Mesothelial cell of epicardium (in vitro differentiated cells): ENCODE results near the gene GPR141. TPM values are rescaled to one million over a fixed set of nuclear protein-coding genes. Genes with fewer than 3 reads are reported as not detected.

ENCODE experiments used
- DNase-seq, 2 experiments: peaks; one replicate each; pipeline ENCODE4 v3.0.0; 2021; ENCODE audit warnings: low spot score in 2 of 2; ENCODE audit not compliant: unreplicated experiment in 2 of 2
- H3K27ac Mint-ChIP-seq: 2 replicates; pipeline ENCODE4 v1.8.0; 2021; ENCODE audit warnings: mixed read lengths
- H3K27me3 Mint-ChIP-seq: 2 replicates; pipeline ENCODE4 v1.8.0; 2021; ENCODE audit warnings: low read depth, mixed read lengths
- H3K36me3 Mint-ChIP-seq: 2 replicates; pipeline ENCODE4 v1.8.0; 2021; ENCODE audit warnings: mixed read lengths
- H3K4me1 Mint-ChIP-seq: 2 replicates; pipeline ENCODE4 v1.8.0; 2021; ENCODE audit warnings: mixed read lengths
- H3K4me3 Mint-ChIP-seq: 2 replicates; pipeline ENCODE4 v1.8.0; 2021; ENCODE audit warnings: mild to moderate bottlenecking, moderate library complexity, mixed read lengths
- H3K9me3 Mint-ChIP-seq: 2 replicates; pipeline ENCODE4 v1.8.0; 2021; ENCODE audit warnings: mixed read lengths
- total RNA-seq: library from RNA; stranded (reverse); gene quantifications from 3 replicates; pipeline ENCODE4 v1.2.1, GENCODE V29; 2021
- TF ChIP-seq, protein P1 (sequence below): fragments of 200-600 bp; sonication (generic); IDR thresholded peaks from one replicate; pipeline ENCODE4 v1.5.0; 2021; ENCODE audit warnings: antibody characterized with exemption; ENCODE audit not compliant: unreplicated experiment

Gene GPR141
- total RNA-seq, 1 donor from 2014 or later: 1.0 TPM

DNA sequence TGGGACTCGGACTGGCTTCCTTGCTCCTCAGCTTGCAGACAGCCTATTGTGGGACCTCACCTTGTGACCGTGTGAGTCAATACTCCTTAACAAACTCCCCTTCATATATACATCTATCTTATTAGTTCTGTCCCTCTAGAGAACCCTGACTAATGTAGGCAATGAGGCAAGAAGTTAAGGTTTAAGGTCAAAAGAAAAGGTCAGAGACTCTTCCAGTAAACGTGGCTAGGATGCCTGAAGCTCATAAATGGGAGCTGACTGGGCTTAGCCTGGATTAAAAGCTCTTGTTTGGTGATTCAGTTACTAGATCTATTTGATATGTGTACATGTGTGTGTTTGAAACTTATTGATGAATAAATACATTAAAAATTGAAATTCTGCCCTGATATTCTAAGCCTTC, 10.6 kb upstream of the GPR141 start:
- H3K9me3 Mint-ChIP-seq: no peaks in the 10 kb centered on the region
- TF ChIP-seq, protein P1, sequence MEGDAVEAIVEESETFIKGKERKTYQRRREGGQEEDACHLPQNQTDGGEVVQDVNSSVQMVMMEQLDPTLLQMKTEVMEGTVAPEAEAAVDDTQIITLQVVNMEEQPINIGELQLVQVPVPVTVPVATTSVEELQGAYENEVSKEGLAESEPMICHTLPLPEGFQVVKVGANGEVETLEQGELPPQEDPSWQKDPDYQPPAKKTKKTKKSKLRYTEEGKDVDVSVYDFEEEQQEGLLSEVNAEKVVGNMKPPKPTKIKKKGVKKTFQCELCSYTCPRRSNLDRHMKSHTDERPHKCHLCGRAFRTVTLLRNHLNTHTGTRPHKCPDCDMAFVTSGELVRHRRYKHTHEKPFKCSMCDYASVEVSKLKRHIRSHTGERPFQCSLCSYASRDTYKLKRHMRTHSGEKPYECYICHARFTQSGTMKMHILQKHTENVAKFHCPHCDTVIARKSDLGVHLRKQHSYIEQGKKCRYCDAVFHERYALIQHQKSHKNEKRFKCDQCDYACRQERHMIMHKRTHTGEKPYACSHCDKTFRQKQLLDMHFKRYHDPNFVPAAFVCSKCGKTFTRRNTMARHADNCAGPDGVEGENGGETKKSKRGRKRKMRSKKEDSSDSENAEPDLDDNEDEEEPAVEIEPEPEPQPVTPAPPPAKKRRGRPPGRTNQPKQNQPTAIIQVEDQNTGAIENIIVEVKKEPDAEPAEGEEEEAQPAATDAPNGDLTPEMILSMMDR: no peak
- no peaks in the 10 kb centered on the region for H3K36me3 Mint-ChIP-seq
- no peak overlapping the region for H3K27ac Mint-ChIP-seq
- no peak overlapping the region for H3K4me3 Mint-ChIP-seq
- H3K4me1 Mint-ChIP-seq: no peaks in the 10 kb centered on the region
- H3K27me3 Mint-ChIP-seq: peaks cover 6% of the 10 kb centered on the region
- DNase-seq: no peak

- H3K27ac Mint-ChIP-seq: no peak overlapping the region
- H3K36me3 Mint-ChIP-seq: no peaks in the 10 kb centered on the region
- H3K27me3 Mint-ChIP-seq: peaks cover 6% of the 10 kb centered on the region
- DNase-seq: no peak
- H3K4me3 Mint-ChIP-seq: no peak overlapping the region
- no peaks in the 10 kb centered on the region for H3K9me3 Mint-ChIP-seq
- TF ChIP-seq, protein P1: no peak
- no peaks in the 10 kb centered on the region for H3K4me1 Mint-ChIP-seq
These were observed 10.0 kb upstream of the GPR141 start for GRCh38 chr7:37673523-37673922.

DNA sequence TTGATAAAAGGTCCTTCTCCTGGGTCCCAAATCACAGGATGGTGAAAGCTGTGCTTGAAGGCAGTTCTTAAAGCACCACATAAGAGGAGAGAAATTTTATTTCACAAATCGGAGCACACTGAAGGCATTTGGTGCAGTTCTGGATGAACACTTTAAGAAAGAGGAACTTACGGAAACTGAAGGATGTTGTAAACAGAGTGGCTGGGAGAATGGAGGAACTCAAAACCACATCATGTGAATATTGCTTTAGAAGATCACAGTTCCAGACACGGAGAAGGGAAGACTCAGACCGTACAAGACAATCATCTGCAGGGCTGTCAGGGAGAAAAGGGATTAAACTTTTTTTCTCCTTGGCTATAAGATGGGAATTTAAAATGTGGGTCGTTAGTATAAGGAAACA, 9.0 kb upstream of the GPR141 start:
- Mint-ChIP-seq H3K9me3 (no peaks in the 10 kb centered on the region), H3K36me3 (no peaks in the 10 kb centered on the region), H3K27me3 (peaks cover 6% of the 10 kb centered on the region), H3K4me3 (no peak overlapping the region), H3K27ac (no peak overlapping the region), H3K4me1 (no peaks in the 10 kb centered on the region)
- TF ChIP-seq, protein P1: no peak
- DNase-seq: no peak

- Mint-ChIP-seq H3K9me3 (no peaks in the 10 kb centered on the region), H3K27me3 (peaks cover 6% of the 10 kb centered on the region), H3K27ac (no peak overlapping the region), H3K4me3 (no peak overlapping the region), H3K4me1 (no peaks in the 10 kb centered on the region), H3K36me3 (no peaks in the 10 kb centered on the region)
- DNase-seq: no peak
- TF ChIP-seq, protein P1: no peak
These were observed 7.8 kb upstream of the GPR141 start for GRCh38 chr7:37675749-37676148.

GRCh38 chr7:37684927-37685326, 1.4 kb downstream of the GPR141 start:
- H3K4me1 Mint-ChIP-seq: peaks cover 5% of the 10 kb centered on the region
- no peak overlapping the region for H3K27ac Mint-ChIP-seq
- no peak for DNase-seq
- no peak overlapping the region for H3K4me3 Mint-ChIP-seq
- H3K27me3 Mint-ChIP-seq: no peaks in the 10 kb centered on the region
- TF ChIP-seq, protein P1: no peak
- H3K36me3 Mint-ChIP-seq: no peaks in the 10 kb centered on the region
- H3K9me3 Mint-ChIP-seq: no peaks in the 10 kb centered on the region
